ENCODE data around the gene PDE6G.
"Not testable (repeated sequence)": the region's sequence is repeated elsewhere in the genome, so short reads cannot be mapped to it uniquely, and the experiment has no call there.

Gene PDE6G

GRCh38 chr17:81636505-81637288 lies 19.6 kb downstream of the PDE6G start, which contains the start of the genes NPLOC4 and TSPAN10:
Gene NPLOC4, minus strand, starts transcription at chr17:81637112. Its CDS starts 182 bp downstream, at chr17:81636930.
Gene TSPAN10, plus strand, starts transcription at chr17:81637196. Its CDS starts 5,217 bp downstream, at chr17:81642413.
- peak within 1 kb of the TSS; percentile 91 for H3K4me3 ChIP-seq (ENCODE audit: control insufficient read depth, low read depth, low read length)
- TF ChIP-seq CTCF (conservative IDR thresholded peaks at IDR 0.05; ENCODE audit: control insufficient read depth, insufficient read depth, low read depth, low read length) = no peak
- peak; percentile 78 for DNase-seq (ENCODE audit: low read depth)

GRCh38 chr17:81635973-81636504 lies 20.3 kb downstream of the PDE6G start:
- peak overlapping the region; percentile 91 for H3K4me3 ChIP-seq (ENCODE audit: control insufficient read depth, low read depth, low read length)
- peak; percentile 63 for DNase-seq (ENCODE audit: low read depth)
- TF ChIP-seq CTCF (conservative IDR thresholded peaks at IDR 0.05; ENCODE audit: control insufficient read depth, insufficient read depth, low read depth, low read length) = no peak

- TF ChIP-seq CTCF (conservative IDR thresholded peaks at IDR 0.05; ENCODE audit: control insufficient read depth, insufficient read depth, low read depth, low read length) = no peak
- H3K4me3 ChIP-seq (ENCODE audit: control insufficient read depth, low read depth, low read length) = peak overlapping the region; percentile 91
- no peak for DNase-seq (ENCODE audit: low read depth)
Observed at GRCh38 chr17:81635431-81635830, 20.9 kb downstream of the PDE6G start.

- DNase-seq (ENCODE audit: low read depth) = no peak
- H3K4me3 ChIP-seq (ENCODE audit: control insufficient read depth, low read depth, low read length) = no peak overlapping the region
- TF ChIP-seq CTCF (conservative IDR thresholded peaks at IDR 0.05; ENCODE audit: control insufficient read depth, insufficient read depth, low read depth, low read length) = no peak
Observed at GRCh38 chr17:81631482-81631881, 24.9 kb downstream of the PDE6G start.

GRCh38 chr17:81630274-81630673 lies 26.1 kb downstream of the PDE6G start:
- no peak overlapping the region for H3K4me3 ChIP-seq (ENCODE audit: control insufficient read depth, low read depth, low read length)
- DNase-seq (ENCODE audit: low read depth) = no peak
- no peak for TF ChIP-seq CTCF (conservative IDR thresholded peaks at IDR 0.05; ENCODE audit: control insufficient read depth, insufficient read depth, low read depth, low read length)

- no peak overlapping the region for H3K4me3 ChIP-seq (ENCODE audit: control insufficient read depth, low read depth, low read length)
- no peak for DNase-seq (ENCODE audit: low read depth)
- TF ChIP-seq CTCF (conservative IDR thresholded peaks at IDR 0.05; ENCODE audit: control insufficient read depth, insufficient read depth, low read depth, low read length) = no peak
Observed at GRCh38 chr17:81621494-81622130, 34.7 kb downstream of the PDE6G start.

GRCh38 chr17:81618307-81618706 lies 38.0 kb downstream of the PDE6G start:
- H3K4me3 ChIP-seq (ENCODE audit: control insufficient read depth, low read depth, low read length); DNase-seq (ENCODE audit: low read depth): not testable (repeated sequence)
